Activated naive CD8-positive, alpha-beta T cell treated with anti-CD3 and anti-CD28 coated beads, Interleukin-2, amount 10 ng/mL, durations not matched to agents 7 days and 5 days (primary cell): ENCODE measurements around the gene ABCA8. TPM values are rescaled to one million over a fixed set of nuclear protein-coding genes. Genes with fewer than 3 reads are reported as not detected.

Source experiments
- ATAC-seq: fragments of 150-1000 bp; cut with Tn5 transposase; one replicate; pipeline ENCODE4 v1.10.0; 2021; ENCODE audit warnings: low read depth, moderate library complexity
- POLR2A ChIA-PET: fragments of 350-600 bp; sonication (Branson Sonifier 250); formaldehyde crosslinking; loops from one replicate; lab custom pipeline; 2021; ENCODE audit warnings: antibody characterized with exemption; lab: Charles Lee
- DNase-seq: peaks from one replicate; pipeline ENCODE4 v3.0.0; 2021
- H3K27ac Mint-ChIP-seq: one replicate; pipeline ENCODE4 v1.8.0; 2022; ENCODE audit warnings: mild to moderate bottlenecking, mixed read lengths
- H3K27me3 Mint-ChIP-seq: one replicate; pipeline ENCODE4 v1.8.0; 2022; ENCODE audit warnings: mild to moderate bottlenecking, moderate library complexity, mixed read lengths
- H3K36me3 Mint-ChIP-seq: one replicate; pipeline ENCODE4 v1.8.0; 2021; ENCODE audit warnings: mild to moderate bottlenecking, mixed read lengths
- H3K4me1 Mint-ChIP-seq: one replicate; pipeline ENCODE4 v1.8.0; 2021; ENCODE audit warnings: mixed read lengths
- H3K4me3 Mint-ChIP-seq: one replicate; pipeline ENCODE4 v1.8.0; 2022; ENCODE audit warnings: mild to moderate bottlenecking, moderate library complexity, mixed read lengths
- H3K9me3 Mint-ChIP-seq: one replicate; pipeline ENCODE4 v1.8.0; 2021; ENCODE audit warnings: mixed read lengths
- total RNA-seq, 2 experiments: library from RNA; stranded (reverse); gene quantifications; one replicate each; pipeline ENCODE4 v1.2.3, GENCODE V29; 2021

Gene ABCA8
- total RNA-seq, 2 experiments from 2014 or later = not detected

GRCh38 chr17:68871447-68871846, 83.7 kb downstream of the ABCA8 start:
- DNase-seq = no peak
- Mint-ChIP-seq H3K9me3 (no peaks in the 10 kb centered on the region), H3K27ac (no peak overlapping the region), H3K4me1 (no peaks in the 10 kb centered on the region), H3K27me3 (peaks cover 2% of the 10 kb centered on the region), H3K36me3 (no peaks in the 10 kb centered on the region), H3K4me3 (no peak overlapping the region)
- ATAC-seq = no peak
- POLR2A ChIA-PET = no interaction called here

- H3K27me3 Mint-ChIP-seq = peaks cover 2% of the 10 kb centered on the region
- ATAC-seq (no peak), DNase-seq (no peak)
- H3K27ac Mint-ChIP-seq = no peak overlapping the region
- H3K4me3 Mint-ChIP-seq = no peak overlapping the region
- POLR2A ChIA-PET = no interaction called here
- H3K9me3 Mint-ChIP-seq = no peaks in the 10 kb centered on the region
- no peaks in the 10 kb centered on the region for H3K4me1 Mint-ChIP-seq
- no peaks in the 10 kb centered on the region for H3K36me3 Mint-ChIP-seq
These were observed 84.2 kb downstream of the ABCA8 start for GRCh38 chr17:68870976-68871375.

DNA sequence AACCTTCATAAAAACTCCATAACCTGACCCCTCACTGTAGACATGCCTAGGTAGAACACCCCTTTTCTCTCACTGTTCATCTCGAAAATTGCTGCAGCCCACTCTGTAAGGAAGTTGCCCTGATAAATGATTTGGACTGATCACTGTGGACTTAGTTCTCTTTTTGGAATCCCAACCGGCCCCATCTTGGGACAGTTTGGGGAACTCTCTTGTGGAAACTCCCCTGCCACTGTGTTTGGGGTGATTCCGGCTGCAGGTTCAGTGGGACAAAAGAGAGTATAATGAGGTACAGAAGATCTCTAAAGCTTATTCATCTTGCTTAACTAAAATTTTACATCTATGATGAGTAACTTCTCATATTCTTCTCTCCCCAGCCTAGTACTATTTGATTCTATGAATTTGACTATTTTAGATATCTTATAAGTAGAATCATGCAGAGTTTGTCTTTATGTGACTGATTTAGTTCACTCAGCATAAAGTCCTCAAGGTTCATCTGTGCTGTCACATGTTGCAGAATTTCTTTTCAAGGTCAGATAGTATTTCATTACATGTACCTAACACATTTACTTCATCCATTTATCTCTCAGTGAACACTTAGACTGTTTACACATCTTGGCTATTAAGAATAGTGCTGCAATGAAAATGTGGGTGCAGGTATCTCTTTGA, 84.9 kb downstream of the ABCA8 start:
- Mint-ChIP-seq H3K27me3 (peaks cover 2% of the 10 kb centered on the region), H3K9me3 (no peaks in the 10 kb centered on the region), H3K36me3 (no peaks in the 10 kb centered on the region), H3K27ac (no peak overlapping the region), H3K4me1 (no peaks in the 10 kb centered on the region), H3K4me3 (no peak overlapping the region)
- POLR2A ChIA-PET = no interaction called here
- ATAC-seq (no peak), DNase-seq (no peak)

GRCh38 chr17:68868708-68869107, 86.5 kb downstream of the ABCA8 start:
- no peaks in the 10 kb centered on the region for H3K36me3 Mint-ChIP-seq
- no peak overlapping the region for H3K27ac Mint-ChIP-seq
- no peaks in the 10 kb centered on the region for H3K9me3 Mint-ChIP-seq
- no peaks in the 10 kb centered on the region for H3K4me1 Mint-ChIP-seq
- ATAC-seq = no peak
- POLR2A ChIA-PET = no interaction called here
- no peak overlapping the region for H3K4me3 Mint-ChIP-seq
- DNase-seq = no peak
- peaks cover 2% of the 10 kb centered on the region for H3K27me3 Mint-ChIP-seq

DNA sequence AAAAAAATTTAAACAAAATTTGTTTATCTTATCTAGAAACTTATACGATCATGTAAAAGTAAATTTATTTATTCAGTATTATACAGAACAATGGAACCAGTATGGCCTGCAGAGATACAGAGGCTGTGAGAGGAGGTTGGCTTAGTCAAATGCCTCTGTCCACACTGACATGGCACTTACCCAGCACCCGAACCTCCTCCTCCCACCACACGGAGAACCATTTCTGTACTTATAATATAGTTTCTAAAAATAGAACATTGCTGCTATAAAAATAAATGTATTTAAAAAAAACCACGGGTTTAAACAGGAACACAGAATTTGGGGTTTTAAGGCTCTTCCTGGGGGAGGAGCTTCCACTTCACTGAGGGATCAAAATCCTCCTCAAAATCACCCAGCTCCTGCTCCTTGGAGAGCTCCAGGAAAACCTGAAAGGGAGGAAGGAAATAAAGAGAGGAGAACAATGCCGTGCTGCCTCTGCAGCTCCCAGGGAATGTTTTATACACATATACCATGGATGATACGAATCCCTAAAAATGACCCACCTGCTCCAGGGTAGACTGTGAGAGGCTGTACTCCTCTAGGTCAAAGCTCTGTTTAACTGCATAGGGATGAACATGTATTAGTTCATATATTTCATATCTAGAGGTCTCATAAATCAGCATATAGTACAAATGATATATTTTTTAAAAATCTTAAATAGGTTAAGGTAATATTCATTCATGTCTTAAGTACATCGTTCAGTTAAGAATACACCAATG, 87.3 kb downstream of the ABCA8 start:
- ATAC-seq (no peak), DNase-seq (no peak)
- H3K9me3 Mint-ChIP-seq = no peaks in the 10 kb centered on the region
- H3K27me3 Mint-ChIP-seq = peaks cover 2% of the 10 kb centered on the region
- H3K27ac Mint-ChIP-seq = no peak overlapping the region
- H3K4me1 Mint-ChIP-seq = no peaks in the 10 kb centered on the region
- POLR2A ChIA-PET = no interaction called here
- H3K36me3 Mint-ChIP-seq = no peaks in the 10 kb centered on the region
- no peak overlapping the region for H3K4me3 Mint-ChIP-seq

DNA sequence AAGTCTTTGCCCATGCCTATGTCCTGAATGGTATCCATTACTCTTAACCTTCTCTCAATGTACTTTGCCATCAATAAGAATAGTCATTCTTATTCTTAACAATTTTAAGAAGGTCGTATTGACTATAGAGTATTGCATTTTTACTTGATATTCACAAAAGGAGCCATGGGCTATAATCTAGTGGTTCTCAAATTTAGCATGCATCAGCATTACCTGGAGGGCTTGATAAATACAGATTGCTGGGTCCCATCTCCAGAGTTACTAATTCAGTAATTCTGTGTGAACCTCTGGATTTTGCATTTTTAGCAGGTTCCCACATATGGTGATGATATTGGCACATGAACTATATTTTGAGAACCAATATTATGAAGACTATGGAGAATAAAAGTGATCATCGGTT, 89.6 kb downstream of the ABCA8 start:
- no peak overlapping the region for H3K4me3 Mint-ChIP-seq
- no peaks in the 10 kb centered on the region for H3K9me3 Mint-ChIP-seq
- POLR2A ChIA-PET = no interaction called here
- H3K27ac Mint-ChIP-seq = no peak overlapping the region
- H3K36me3 Mint-ChIP-seq = no peaks in the 10 kb centered on the region
- ATAC-seq = no peak
- H3K4me1 Mint-ChIP-seq = no peaks in the 10 kb centered on the region
- no peak for DNase-seq
- peaks cover 2% of the 10 kb centered on the region for H3K27me3 Mint-ChIP-seq

- POLR2A ChIA-PET = no interaction called here
- no peaks in the 10 kb centered on the region for H3K27me3 Mint-ChIP-seq
- no peak for ATAC-seq
These were observed 92.0 kb downstream of the ABCA8 start for GRCh38 chr17:68863091-68863652.

GRCh38 chr17:68861602-68862001, 93.6 kb downstream of the ABCA8 start:
- no peak for DNase-seq
- H3K27ac Mint-ChIP-seq = no peak overlapping the region
- H3K36me3 Mint-ChIP-seq = no peaks in the 10 kb centered on the region
- H3K4me3 Mint-ChIP-seq = no peak overlapping the region
- H3K27me3 Mint-ChIP-seq = peaks cover 3% of the 10 kb centered on the region
- H3K9me3 Mint-ChIP-seq = peaks cover 2% of the 10 kb centered on the region
- no peaks in the 10 kb centered on the region for H3K4me1 Mint-ChIP-seq
- POLR2A ChIA-PET = no interaction called here
- ATAC-seq = no peak

More at GRCh38 chr17:68863091-68863652, 92.0 kb downstream of the ABCA8 start:
- no peak for DNase-seq
- no peak overlapping the region for H3K27ac Mint-ChIP-seq
- H3K36me3 Mint-ChIP-seq = no peaks in the 10 kb centered on the region
- H3K4me3 Mint-ChIP-seq = no peak overlapping the region
- H3K9me3 Mint-ChIP-seq = no peaks in the 10 kb centered on the region
- H3K4me1 Mint-ChIP-seq = no peaks in the 10 kb centered on the region

GRCh38 chr17:68860941-68861340, 94.3 kb downstream of the ABCA8 start:
- ATAC-seq (no peak), DNase-seq (no peak)
- Mint-ChIP-seq H3K36me3 (no peaks in the 10 kb centered on the region), H3K4me3 (no peak overlapping the region), H3K9me3 (peaks cover 2% of the 10 kb centered on the region), H3K4me1 (no peaks in the 10 kb centered on the region), H3K27me3 (peaks cover 4% of the 10 kb centered on the region), H3K27ac (no peak overlapping the region)
- POLR2A ChIA-PET = no interaction called here

DNA sequence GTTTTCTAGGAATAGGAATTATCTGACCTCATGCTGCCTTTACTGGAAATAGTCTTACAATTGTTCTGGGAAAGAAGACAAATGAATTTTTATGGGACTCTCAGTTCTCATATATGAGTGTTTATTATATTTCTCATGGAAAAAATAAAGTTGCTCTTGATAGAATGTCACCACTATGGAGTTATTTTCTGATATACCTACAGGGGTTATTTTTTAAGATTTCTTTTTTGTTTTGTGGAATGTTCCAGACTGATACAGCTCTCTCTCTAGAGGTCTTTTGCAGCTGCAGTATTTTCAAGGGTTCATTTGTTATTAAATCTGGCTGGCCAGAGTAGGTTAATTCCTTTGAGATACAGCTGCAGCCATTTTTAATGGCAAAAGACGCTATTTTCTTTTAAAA, 100.7 kb downstream of the ABCA8 start:
- Mint-ChIP-seq H3K27ac (no peak overlapping the region), H3K36me3 (no peaks in the 10 kb centered on the region), H3K9me3 (peaks cover 2% of the 10 kb centered on the region), H3K27me3 (peaks cover 4% of the 10 kb centered on the region), H3K4me3 (no peak overlapping the region), H3K4me1 (no peaks in the 10 kb centered on the region)
- POLR2A ChIA-PET = interaction anchor here (0.9 kb wide), 1 partner anchor 685 kb away, joined by 3 read pairs; no protein-coding TSS in a partner anchor
- ATAC-seq (no peak), DNase-seq (no peak)

- Mint-ChIP-seq H3K27me3 (peaks cover 4% of the 10 kb centered on the region), H3K9me3 (peaks cover 2% of the 10 kb centered on the region), H3K4me1 (no peaks in the 10 kb centered on the region), H3K4me3 (no peak overlapping the region), H3K36me3 (no peaks in the 10 kb centered on the region), H3K27ac (no peak overlapping the region)
- POLR2A ChIA-PET = no interaction called here
- ATAC-seq (no peak), DNase-seq (no peak)
These were observed 101.8 kb downstream of the ABCA8 start for GRCh38 chr17:68853439-68853838.

GRCh38 chr17:68853036-68853435, 102.2 kb downstream of the ABCA8 start:
- peaks cover 2% of the 10 kb centered on the region for H3K9me3 Mint-ChIP-seq
- DNase-seq = no peak
- H3K27me3 Mint-ChIP-seq = peaks cover 4% of the 10 kb centered on the region
- ATAC-seq = no peak
- H3K27ac Mint-ChIP-seq = no peak overlapping the region
- POLR2A ChIA-PET = no interaction called here
- H3K4me3 Mint-ChIP-seq = no peak overlapping the region
- no peaks in the 10 kb centered on the region for H3K36me3 Mint-ChIP-seq
- H3K4me1 Mint-ChIP-seq = no peaks in the 10 kb centered on the region

GRCh38 chr17:68851890-68852289, 103.3 kb downstream of the ABCA8 start:
- ATAC-seq (no peak), DNase-seq (no peak)
- no peak overlapping the region for H3K27ac Mint-ChIP-seq
- no peaks in the 10 kb centered on the region for H3K4me1 Mint-ChIP-seq
- POLR2A ChIA-PET = no interaction called here
- H3K9me3 Mint-ChIP-seq = no peaks in the 10 kb centered on the region
- H3K4me3 Mint-ChIP-seq = no peak overlapping the region
- H3K27me3 Mint-ChIP-seq = peaks cover 4% of the 10 kb centered on the region
- H3K36me3 Mint-ChIP-seq = no peaks in the 10 kb centered on the region
